Activated naive CD4-positive, alpha-beta T cell treated with anti-CD3 and anti-CD28 coated beads for 36 hours (primary cell): ENCODE results near the gene BBS1. TPM values are rescaled to one million over a fixed set of nuclear protein-coding genes. Genes with fewer than 3 reads are reported as not detected.

Source experiments
- CTCF ChIA-PET: fragments of 350-600 bp; sonication (Branson Sonifier 250); formaldehyde crosslinking; loops from one replicate; lab custom pipeline; 2021; ENCODE audit warnings: antibody characterized with exemption; lab: Charles Lee
- DNase-seq: peaks from one replicate; pipeline ENCODE4 v3.0.0-alpha.2; 2020
- H3K27ac Mint-ChIP-seq: one replicate; pipeline ENCODE4 v1.8.0; 2021; ENCODE audit warnings: mild to moderate bottlenecking, mixed read lengths
- H3K27me3 Mint-ChIP-seq: one replicate; pipeline ENCODE4 v1.8.0; 2021; ENCODE audit warnings: low read depth, mixed read lengths
- H3K36me3 Mint-ChIP-seq: one replicate; pipeline ENCODE4 v1.8.0; 2021; ENCODE audit warnings: low read depth, mixed read lengths
- H3K4me1 Mint-ChIP-seq: one replicate; pipeline ENCODE4 v1.8.0; 2021; ENCODE audit warnings: low read depth, mixed read lengths
- H3K4me3 Mint-ChIP-seq: one replicate; pipeline ENCODE4 v1.8.0; 2021; ENCODE audit warnings: mild to moderate bottlenecking, moderate library complexity, mixed read lengths
- H3K9me3 Mint-ChIP-seq: one replicate; pipeline ENCODE4 v1.8.0; 2021; ENCODE audit warnings: mixed read lengths
- intact Hi-C: fragments of 100-400 bp; cut with micrococcal nuclease; formaldehyde crosslinking; loops from one replicate; pipeline ENCODE4 v1.15.1; 2023
- total RNA-seq, 2 experiments: library from RNA; stranded (reverse); gene quantifications; one replicate each; pipeline ENCODE4 v1.2.3, GENCODE V29; 2021

The BBS1 gene
- total RNA-seq, 2 experiments from 2014 or later = 10.1 to 10.9 TPM

- Mint-ChIP-seq H3K4me3 (peak overlapping the region; percentile 89), H3K4me1 (peaks cover 25% of the 10 kb centered on the region), H3K9me3 (no peaks in the 10 kb centered on the region), H3K27ac (peak overlapping the region; percentile 71), H3K36me3 (peaks cover 3% of the 10 kb centered on the region), H3K27me3 (no peaks in the 10 kb centered on the region)
- CTCF ChIA-PET = interaction anchor here (0.5 to 1.9 kb wide), 10 partner anchors 10 to 542 kb away, joined by 3 to 16 read pairs (median 5); partner anchors contain the start of genes MRPL11, NPAS4 and PELI3
- no peak for DNase-seq
- intact Hi-C loops = loop anchor here (1.0 to 2.0 kb wide), 7 partner anchors 13 to 479 kb away; partner anchors contain the start of genes PC, PELI3, RBM4 and YIF1A
These were observed 30.9 kb upstream of the BBS1 start for GRCh38 chr11:66479394-66480116.

GRCh38 chr11:66480117-66480938 lies 30.1 kb upstream of the BBS1 start, which contains the start of gene DPP3:
Gene DPP3, plus strand, starts transcription at chr11:66480434. Its CDS starts 1,767 bp downstream, at chr11:66482201.
- Mint-ChIP-seq H3K36me3 (peaks cover 3% of the 10 kb centered on the region), H3K4me3 (peak within 1 kb of the TSS; percentile 89), H3K9me3 (no peaks in the 10 kb centered on the region), H3K27ac (peak within 1 kb of the TSS; percentile 84), H3K27me3 (no peaks in the 10 kb centered on the region), H3K4me1 (peaks cover 25% of the 10 kb centered on the region)
- DNase-seq = peak; percentile 97
- CTCF ChIA-PET = interaction anchor here (0.5 to 1.6 kb wide), 8 partner anchors 11 to 542 kb away, joined by 3 to 6 read pairs (median 4); partner anchors contain the start of genes MRPL11 and NPAS4
- intact Hi-C loops = loop anchor here (1.0 to 2.0 kb wide), 6 partner anchors 14 to 478 kb away; partner anchors contain the start of genes PC, PELI3, RBM4 and YIF1A

- CTCF ChIA-PET = no interaction called here
- no peak overlapping the region for H3K4me3 Mint-ChIP-seq
- no peak for DNase-seq
- no peaks in the 10 kb centered on the region for H3K9me3 Mint-ChIP-seq
- peaks cover 10% of the 10 kb centered on the region for H3K36me3 Mint-ChIP-seq
- intact Hi-C loops = no loop called here
- H3K4me1 Mint-ChIP-seq = peaks cover 16% of the 10 kb centered on the region
- no peak overlapping the region for H3K27ac Mint-ChIP-seq
- no peaks in the 10 kb centered on the region for H3K27me3 Mint-ChIP-seq
These were observed 25.5 kb upstream of the BBS1 start for GRCh38 chr11:66484806-66485380.

GRCh38 chr11:66488957-66489356 lies 21.5 kb upstream of the BBS1 start:
- Mint-ChIP-seq H3K27ac (no peak overlapping the region), H3K4me1 (no peaks in the 10 kb centered on the region), H3K9me3 (no peaks in the 10 kb centered on the region), H3K36me3 (peaks cover 17% of the 10 kb centered on the region), H3K27me3 (no peaks in the 10 kb centered on the region), H3K4me3 (no peak overlapping the region)
- intact Hi-C loops = no loop called here
- CTCF ChIA-PET = interaction anchor here (1.1 kb wide), 1 partner anchor 189 kb away, joined by 3 read pairs; no protein-coding TSS in a partner anchor
- no peak for DNase-seq

- DNase-seq = no peak
- Mint-ChIP-seq H3K9me3 (no peaks in the 10 kb centered on the region), H3K4me3 (no peak overlapping the region), H3K27me3 (no peaks in the 10 kb centered on the region), H3K27ac (no peak overlapping the region), H3K36me3 (peaks cover 17% of the 10 kb centered on the region), H3K4me1 (no peaks in the 10 kb centered on the region)
- CTCF ChIA-PET = interaction anchor here (1.1 to 1.2 kb wide), 2 partner anchors 68 to 189 kb away, joined by 3 read pairs; no protein-coding TSS in a partner anchor
- intact Hi-C loops = no loop called here
These were observed 20.8 kb upstream of the BBS1 start for GRCh38 chr11:66489636-66490035.

GRCh38 chr11:66491315-66491935 lies 19.0 kb upstream of the BBS1 start:
- H3K9me3 Mint-ChIP-seq = no peaks in the 10 kb centered on the region
- CTCF ChIA-PET = interaction anchor here (0.6 to 1.2 kb wide), 2 partner anchors 105 to 128 kb away, joined by 3 to 4 read pairs; no protein-coding TSS in a partner anchor
- intact Hi-C loops = no loop called here
- peaks cover 22% of the 10 kb centered on the region for H3K36me3 Mint-ChIP-seq
- H3K4me3 Mint-ChIP-seq = no peak overlapping the region
- no peak overlapping the region for H3K27ac Mint-ChIP-seq
- no peaks in the 10 kb centered on the region for H3K4me1 Mint-ChIP-seq
- no peak for DNase-seq
- H3K27me3 Mint-ChIP-seq = no peaks in the 10 kb centered on the region

GRCh38 chr11:66492161-66492865 lies 18.1 kb upstream of the BBS1 start:
- H3K27me3 Mint-ChIP-seq = no peaks in the 10 kb centered on the region
- no peaks in the 10 kb centered on the region for H3K4me1 Mint-ChIP-seq
- H3K9me3 Mint-ChIP-seq = no peaks in the 10 kb centered on the region
- no peak overlapping the region for H3K4me3 Mint-ChIP-seq
- no peak overlapping the region for H3K27ac Mint-ChIP-seq
- H3K36me3 Mint-ChIP-seq = peaks cover 26% of the 10 kb centered on the region
- CTCF ChIA-PET = no interaction called here
- intact Hi-C loops = no loop called here
- DNase-seq = no peak

GRCh38 chr11:66493130-66493529 lies 17.3 kb upstream of the BBS1 start:
- Mint-ChIP-seq H3K9me3 (no peaks in the 10 kb centered on the region), H3K27ac (no peak overlapping the region), H3K4me1 (no peaks in the 10 kb centered on the region), H3K36me3 (peaks cover 28% of the 10 kb centered on the region), H3K4me3 (no peak overlapping the region), H3K27me3 (no peaks in the 10 kb centered on the region)
- CTCF ChIA-PET = interaction anchor here (0.9 kb wide), 1 partner anchor 71 kb away, joined by 3 read pairs; no protein-coding TSS in a partner anchor
- intact Hi-C loops = no loop called here
- DNase-seq = no peak

GRCh38 chr11:66494458-66494857 lies 16.0 kb upstream of the BBS1 start:
- Mint-ChIP-seq H3K9me3 (no peaks in the 10 kb centered on the region), H3K36me3 (peaks cover 27% of the 10 kb centered on the region), H3K4me1 (no peaks in the 10 kb centered on the region), H3K4me3 (no peak overlapping the region), H3K27ac (no peak overlapping the region), H3K27me3 (no peaks in the 10 kb centered on the region)
- CTCF ChIA-PET = no interaction called here
- no peak for DNase-seq
- intact Hi-C loops = no loop called here

GRCh38 chr11:66494935-66495334 lies 15.5 kb upstream of the BBS1 start:
- DNase-seq = no peak
- no peaks in the 10 kb centered on the region for H3K27me3 Mint-ChIP-seq
- H3K36me3 Mint-ChIP-seq = peaks cover 28% of the 10 kb centered on the region
- intact Hi-C loops = no loop called here
- H3K4me1 Mint-ChIP-seq = no peaks in the 10 kb centered on the region
- no peak overlapping the region for H3K4me3 Mint-ChIP-seq
- H3K27ac Mint-ChIP-seq = no peak overlapping the region
- no peaks in the 10 kb centered on the region for H3K9me3 Mint-ChIP-seq
- CTCF ChIA-PET = no interaction called here

- CTCF ChIA-PET = no interaction called here
- no peak overlapping the region for H3K4me3 Mint-ChIP-seq
- DNase-seq = peak; percentile 30
- H3K4me1 Mint-ChIP-seq = no peaks in the 10 kb centered on the region
- no peaks in the 10 kb centered on the region for H3K27me3 Mint-ChIP-seq
- no peak overlapping the region for H3K27ac Mint-ChIP-seq
- peaks cover 27% of the 10 kb centered on the region for H3K36me3 Mint-ChIP-seq
- no peaks in the 10 kb centered on the region for H3K9me3 Mint-ChIP-seq
- intact Hi-C loops = no loop called here
These were observed 15.0 kb upstream of the BBS1 start for GRCh38 chr11:66495401-66495854.
